H1 (cell line): Measurements from ENCODE around the gene SRPX. TPM values are rescaled to one million over a fixed set of nuclear protein-coding genes. Genes with fewer than 3 reads are reported as not detected.

Source experiments
- MAFK ChIP-seq: IDR thresholded peaks from 2 replicates; pipeline ENCODE4 v1.6.1; 2012; ENCODE audit warnings: low read depth, mild to moderate bottlenecking, improper control_type of control experiment, low read length
- SUZ12 ChIP-seq: fragments of 200-600 bp; sonication (generic); IDR thresholded peaks from 2 replicates; pipeline ENCODE4 v1.6.1; 2012; ENCODE audit warnings: mild to moderate bottlenecking, inconsistent platforms, low read length, moderate library complexity, mixed read lengths
- polyA plus RNA-seq, 7 experiments: library from polyadenylated mRNA; depleted of rRNA in 3 of 7; stranded (reverse) in 5 of 7; unstranded in 2 of 7; fragments of >200 nt in 5 of 7; fragments of 200-250 nt in 2 of 7; gene quantifications; 1 replicate in 5 of 7; 2 replicates in 1 of 7; 4 replicates in 1 of 7; pipeline versions ENCODE4 v1.2.1 to v1.2.3, GENCODE V29; 2011 to 2013; ENCODE audit warnings: missing spikeins in 2 of 7, mixed read lengths in 2 of 7
- total RNA-seq: library from RNA; stranded (reverse); fragmentation: NEBNext Ultra II Directional; extraction: Animal tissue kit (Norgen Biotek cat#: 25700); gene quantifications from 2 replicates; pipeline ENCODE4 v1.2.1, GENCODE V29; 2021

Gene SRPX
- total and polyA plus RNA-seq, 2 of the 8 experiments (the other 6 are each of a cell fraction or from before 2014, with no cell fraction given): 7.6 to 10.4 TPM

- no peak for TF ChIP-seq MAFK
- TF ChIP-seq SUZ12: no peak
These were observed 35.3 kb upstream of the SRPX start (continued) for GRCh38 chrX:38256019-38256418.
